Measurements from ENCODE around the gene SLC49A4.

DNA sequence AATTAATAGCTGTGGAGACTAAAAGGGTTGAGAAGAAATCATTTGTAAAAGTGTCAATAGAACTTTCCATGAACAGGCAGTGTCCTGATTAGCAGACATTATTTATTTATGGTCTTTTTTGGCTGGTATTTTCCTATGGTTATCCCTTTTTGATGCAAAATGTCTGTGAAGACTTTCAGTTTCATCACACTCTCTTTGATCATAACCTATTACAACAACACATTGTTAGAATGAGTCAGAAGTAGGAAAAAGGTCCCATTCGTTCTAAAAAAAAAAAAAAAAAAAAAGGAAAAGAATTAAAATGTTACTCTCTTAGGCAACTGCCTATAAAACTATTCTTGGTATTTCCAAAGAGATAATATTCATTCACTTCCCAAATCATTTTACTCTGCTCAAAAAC, 62.1 kb downstream of the SLC49A4 start:
- TF ChIP-seq, protein P1, sequence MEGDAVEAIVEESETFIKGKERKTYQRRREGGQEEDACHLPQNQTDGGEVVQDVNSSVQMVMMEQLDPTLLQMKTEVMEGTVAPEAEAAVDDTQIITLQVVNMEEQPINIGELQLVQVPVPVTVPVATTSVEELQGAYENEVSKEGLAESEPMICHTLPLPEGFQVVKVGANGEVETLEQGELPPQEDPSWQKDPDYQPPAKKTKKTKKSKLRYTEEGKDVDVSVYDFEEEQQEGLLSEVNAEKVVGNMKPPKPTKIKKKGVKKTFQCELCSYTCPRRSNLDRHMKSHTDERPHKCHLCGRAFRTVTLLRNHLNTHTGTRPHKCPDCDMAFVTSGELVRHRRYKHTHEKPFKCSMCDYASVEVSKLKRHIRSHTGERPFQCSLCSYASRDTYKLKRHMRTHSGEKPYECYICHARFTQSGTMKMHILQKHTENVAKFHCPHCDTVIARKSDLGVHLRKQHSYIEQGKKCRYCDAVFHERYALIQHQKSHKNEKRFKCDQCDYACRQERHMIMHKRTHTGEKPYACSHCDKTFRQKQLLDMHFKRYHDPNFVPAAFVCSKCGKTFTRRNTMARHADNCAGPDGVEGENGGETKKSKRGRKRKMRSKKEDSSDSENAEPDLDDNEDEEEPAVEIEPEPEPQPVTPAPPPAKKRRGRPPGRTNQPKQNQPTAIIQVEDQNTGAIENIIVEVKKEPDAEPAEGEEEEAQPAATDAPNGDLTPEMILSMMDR (IDR thresholded peaks at IDR 0.05), result no peak
- TF ChIP-seq POLR2A (IDR thresholded peaks at IDR 0.05), result no peak
- no peak for TF ChIP-seq EP300 (IDR thresholded peaks at IDR 0.05)
- no peak for TF ChIP-seq POLR2AphosphoS5 (IDR thresholded peaks at IDR 0.05)

Measured in gastroesophageal sphincter (tissue), 3 donors.